Transverse colon (tissue), 4 donors: ENCODE data around the gene INPP4B.

Experiments used
- CTCF ChIP-seq, 5 experiments: fragments of 200-600 bp in 3 of 5; fragments of 450-650 bp in 2 of 5; sonication (generic) in 3 of 5; IDR thresholded peaks; 1 replicate in 2 of 5; 2 replicates in 3 of 5; pipeline ENCODE4 v1.5.1; 2016 to 2017; ENCODE audit warnings: antibody characterized with exemption in 5 of 5, inconsistent platforms in 3 of 5, mild to moderate bottlenecking in 2 of 5, moderate library complexity in 1 of 5
- EP300 ChIP-seq: sonication (generic); formaldehyde crosslinking; IDR thresholded peaks from one replicate; pipeline ENCODE4 v1.6.1; 2017; ENCODE audit warnings: antibody characterized with exemption, low read depth
- POLR2A ChIP-seq: fragments of 450-650 bp; IDR thresholded peaks from one replicate; pipeline ENCODE4 v1.6.1; 2016; ENCODE audit warnings: antibody characterized with exemption, mild to moderate bottlenecking, moderate library complexity
- POLR2AphosphoS5 ChIP-seq, 3 donors: sonication (generic); formaldehyde crosslinking; IDR thresholded peaks; one replicate each; pipeline ENCODE4 v1.6.1; 2016; ENCODE audit warnings: antibody characterized with exemption in 3 of 3

GRCh38 chr4:142267101-142267500 is 579.0 kb downstream of the INPP4B start:
- TF ChIP-seq CTCF (IDR thresholded peaks at IDR 0.05) (no peak), POLR2A (no peak), POLR2AphosphoS5 (IDR thresholded peaks at IDR 0.05) (no peak), EP300 (no peak)
